ENCODE measurements around the gene SGSM2. TPM values are rescaled to one million over a fixed set of nuclear protein-coding genes. Genes with fewer than 3 reads are reported as not detected.

SGSM2 gene
- total and polyA plus RNA-seq, 2 experiments from 2014 or later: 99.3 to 106 TPM

GRCh38 chr17:2364763-2365116 is 27.4 kb downstream of the SGSM2 start:
- no peaks in the 10 kb centered on the region for H3K36me3 ChIP-seq

GRCh38 chr17:2365132-2365531 is 27.8 kb downstream of the SGSM2 start:
- no peak overlapping the region for H3K27ac ChIP-seq
- no peaks in the 10 kb centered on the region for H3K4me1 ChIP-seq (ENCODE audit: low read depth)
- no peak overlapping the region for H3K4me3 ChIP-seq
- no peak for DNase-seq (ENCODE audit: low read depth in 1 of 2, low spot score in 1 of 2)
- H3K27me3 ChIP-seq: no peaks in the 10 kb centered on the region
- H3K36me3 ChIP-seq: no peaks in the 10 kb centered on the region
- TF ChIP-seq CTCF (IDR thresholded peaks at IDR 0.05; ENCODE audit: low read depth, low read length): no peak
- no peaks in the 10 kb centered on the region for H3K9me3 ChIP-seq (ENCODE audit: low read depth)

More at GRCh38 chr17:2364763-2365116, 27.4 kb downstream of the SGSM2 start:
- TF ChIP-seq CTCF (IDR thresholded peaks at IDR 0.05; ENCODE audit: low read depth, low read length): no peak
- Histone ChIP-seq H3K4me1 (ENCODE audit: low read depth) (no peaks in the 10 kb centered on the region), H3K27ac (no peak overlapping the region), H3K9me3 (ENCODE audit: low read depth) (no peaks in the 10 kb centered on the region), H3K27me3 (no peaks in the 10 kb centered on the region), H3K4me3 (no peak overlapping the region)
- DNase-seq (ENCODE audit: low read depth in 1 of 2, low spot score in 1 of 2): no peak

GRCh38 chr17:2366747-2367494 is 29.6 kb downstream of the SGSM2 start:
- Histone ChIP-seq H3K27ac (no peak overlapping the region), H3K9me3 (ENCODE audit: low read depth) (no peaks in the 10 kb centered on the region), H3K4me3 (no peak overlapping the region), H3K36me3 (no peaks in the 10 kb centered on the region), H3K27me3 (no peaks in the 10 kb centered on the region), H3K4me1 (ENCODE audit: low read depth) (no peaks in the 10 kb centered on the region)
- peak; percentile 43 for TF ChIP-seq CTCF (IDR thresholded peaks at IDR 0.05; ENCODE audit: low read depth, low read length)
- peak in 1 of 2 donors; percentile 29 for DNase-seq (ENCODE audit: low read depth in 1 of 2, low spot score in 1 of 2)

GRCh38 chr17:2368359-2368758 is 31.1 kb downstream of the SGSM2 start:
- no peak overlapping the region for H3K27ac ChIP-seq
- TF ChIP-seq CTCF (IDR thresholded peaks at IDR 0.05; ENCODE audit: low read depth, low read length): no peak
- no peaks in the 10 kb centered on the region for H3K36me3 ChIP-seq

GRCh38 chr17:2369039-2369438 is 31.7 kb downstream of the SGSM2 start:
- no peak for TF ChIP-seq CTCF (IDR thresholded peaks at IDR 0.05; ENCODE audit: low read depth, low read length)
- Histone ChIP-seq H3K27me3 (no peaks in the 10 kb centered on the region), H3K27ac (no peak overlapping the region), H3K4me3 (no peak overlapping the region), H3K9me3 (ENCODE audit: low read depth) (no peaks in the 10 kb centered on the region), H3K4me1 (ENCODE audit: low read depth) (no peaks in the 10 kb centered on the region), H3K36me3 (no peaks in the 10 kb centered on the region)
- peak in 1 of 2 donors; percentile 42 for DNase-seq (ENCODE audit: low read depth in 1 of 2, low spot score in 1 of 2)

More at GRCh38 chr17:2368359-2368758, 31.1 kb downstream of the SGSM2 start:
- Histone ChIP-seq H3K27me3 (no peaks in the 10 kb centered on the region), H3K4me1 (ENCODE audit: low read depth) (no peaks in the 10 kb centered on the region), H3K4me3 (no peak overlapping the region), H3K9me3 (ENCODE audit: low read depth) (no peaks in the 10 kb centered on the region)
- no peak for DNase-seq (ENCODE audit: low read depth in 1 of 2, low spot score in 1 of 2)
